Stomach (tissue), 4 donors: ENCODE measurements around the gene CLMP.

Source experiments
- CTCF ChIP-seq, 7 experiments: fragments of 450-650 bp in 4 of 7; fragments of 200-600 bp in 3 of 7; sonication (generic) in 3 of 7; IDR thresholded peaks; one replicate each; pipeline ENCODE4 v1.5.1; 2016 to 2019; ENCODE audit warnings: antibody characterized with exemption in 7 of 7, control low read depth in 2 of 7, mild to moderate bottlenecking in 1 of 7
- EP300 ChIP-seq: sonication (generic); formaldehyde crosslinking; IDR thresholded peaks from one replicate; pipeline ENCODE4 v1.6.1; 2017; ENCODE audit warnings: antibody characterized with exemption
- POLR2A ChIP-seq, 4 donors: fragments of 450-650 bp; IDR thresholded peaks; one replicate each; pipeline ENCODE4 v1.6.1; 2016; ENCODE audit warnings: antibody characterized with exemption in 4 of 4, control low read depth in 2 of 4, mild to moderate bottlenecking in 1 of 4, moderate library complexity in 1 of 4
- POLR2AphosphoS5 ChIP-seq, 3 donors: sonication (generic); formaldehyde crosslinking; IDR thresholded peaks; one replicate each; pipeline ENCODE4 v1.6.1; 2016; ENCODE audit warnings: antibody characterized with exemption in 3 of 3

DNA sequence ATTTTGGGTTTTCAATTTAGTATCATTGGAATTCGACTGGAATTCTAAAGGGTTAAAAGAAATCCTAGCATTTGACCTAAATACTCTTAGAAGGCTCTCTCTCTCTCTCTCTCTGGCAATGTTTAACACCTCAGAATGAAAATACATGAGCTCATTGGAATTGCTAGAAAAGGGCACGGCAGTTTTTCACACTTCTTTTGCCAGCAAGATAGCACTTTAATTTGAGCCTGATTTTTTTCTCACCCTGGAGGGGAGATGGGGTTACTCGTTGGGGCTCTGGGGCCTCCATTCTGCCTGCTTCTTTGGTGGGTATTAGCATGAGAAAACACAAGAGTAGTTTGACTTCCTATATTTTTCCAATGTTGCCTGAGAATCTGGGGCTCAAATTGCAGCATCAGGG, 22.8 kb upstream of the CLMP start:
- TF ChIP-seq CTCF (IDR thresholded peaks at IDR 0.05) (no peak), POLR2A (IDR thresholded peaks at IDR 0.05) (no peak), POLR2AphosphoS5 (IDR thresholded peaks at IDR 0.05) (no peak), EP300 (no peak)
